ENCODE measurements around the gene FGFRL1.

Gene FGFRL1

DNA sequence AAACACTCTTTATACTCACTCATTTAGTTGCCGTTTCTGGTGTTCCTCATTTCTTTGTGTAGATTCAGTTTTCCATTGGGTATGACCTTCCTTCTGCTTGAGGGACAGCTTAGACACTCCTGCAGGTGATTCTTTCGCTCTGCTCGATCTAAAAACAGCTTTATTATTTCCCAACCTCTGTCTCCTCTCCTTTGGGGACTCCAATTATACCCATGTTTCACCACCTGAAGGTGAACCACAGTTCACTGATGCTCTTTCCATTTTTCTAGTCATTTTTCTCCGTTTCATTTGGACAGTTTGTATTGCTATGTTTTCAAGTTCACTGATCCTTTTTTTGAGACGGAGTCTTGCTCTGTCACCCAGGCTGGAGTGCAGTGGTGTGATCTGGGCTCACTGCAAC is 4.6 kb upstream of the FGFRL1 start:
- no peak for DNase-seq (ENCODE audit: low read depth, low spot score)

DNA sequence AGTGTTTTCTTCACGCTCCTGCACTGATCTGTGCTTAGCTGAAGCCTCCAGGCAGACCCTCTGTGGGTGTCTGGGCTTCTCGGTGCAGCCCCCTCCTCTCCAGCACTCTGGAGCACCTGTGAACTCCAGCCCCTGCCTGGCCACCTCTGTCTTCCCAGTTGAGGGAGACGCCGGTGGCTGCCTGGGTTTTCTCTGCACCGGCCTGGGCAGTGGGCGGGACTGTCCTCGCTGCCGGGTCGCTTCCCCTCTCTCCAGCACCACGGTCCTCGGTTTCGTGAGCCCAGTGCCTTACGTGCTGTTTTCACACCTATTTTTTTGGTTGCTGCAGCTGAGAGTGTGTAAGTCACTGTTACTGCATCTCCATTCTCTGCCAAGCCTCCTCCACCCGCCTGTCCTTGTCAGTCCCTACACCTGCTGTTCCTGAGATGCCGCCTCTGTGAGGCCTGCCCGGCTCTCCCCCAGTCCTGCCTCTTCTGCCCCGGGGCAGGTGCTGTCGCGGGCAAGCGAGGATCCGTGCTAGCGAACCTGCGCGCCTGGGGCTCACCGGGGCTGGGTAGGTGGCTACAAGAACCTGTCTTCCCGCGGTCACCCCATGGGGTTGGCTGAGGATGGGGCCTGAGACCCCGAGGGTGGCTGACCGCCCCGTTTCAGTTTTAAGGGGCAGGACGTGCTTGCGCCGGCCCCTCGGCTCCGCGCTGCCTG is 2.4 kb upstream of the FGFRL1 start:
- no peak for DNase-seq (ENCODE audit: low read depth, low spot score)

DNA sequence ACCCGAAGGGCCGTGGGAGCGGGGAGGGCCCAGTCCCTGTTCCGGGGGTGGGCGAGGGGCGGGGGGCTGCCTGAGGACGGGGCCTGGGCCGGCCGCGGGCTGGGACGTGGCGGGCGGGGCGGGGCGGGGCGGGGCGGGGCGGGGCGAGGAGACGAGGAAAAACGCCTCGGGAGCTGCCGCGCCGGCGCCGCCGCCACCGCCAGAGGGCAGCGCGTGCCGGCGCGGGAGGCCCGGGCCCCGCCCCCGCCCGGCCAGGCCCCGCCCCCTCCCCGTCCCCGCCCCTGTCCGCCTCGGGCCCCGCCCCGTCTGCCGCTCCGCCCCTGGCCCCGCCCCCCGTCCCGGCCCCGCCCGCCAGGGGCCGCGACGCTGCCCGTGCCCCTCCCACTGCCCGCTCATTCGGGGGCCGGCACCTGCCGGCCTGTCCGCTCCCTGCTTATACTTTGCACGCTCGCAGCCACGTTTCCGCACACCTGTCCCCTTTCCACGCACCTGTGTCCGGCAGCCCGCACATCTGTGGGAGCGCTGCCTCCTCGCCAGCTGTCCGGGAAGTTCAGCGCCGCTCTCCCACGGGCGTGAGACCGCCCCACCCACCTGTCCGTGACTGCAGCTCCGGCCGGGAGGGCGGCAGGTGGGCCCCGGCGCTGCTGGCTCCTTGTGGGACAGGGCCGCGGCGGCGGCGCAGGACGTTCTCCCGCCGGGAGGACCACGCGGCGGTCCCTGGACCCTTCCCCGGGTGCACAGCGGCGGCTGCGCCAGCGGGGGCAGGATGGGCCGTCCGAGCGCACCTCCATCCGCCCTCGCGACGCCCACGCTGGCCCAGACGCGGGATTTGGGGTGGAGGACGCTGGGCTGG is 1.7 kb upstream of the FGFRL1 start:
- DNase-seq (ENCODE audit: low read depth, low spot score): peak; percentile 61

DNA sequence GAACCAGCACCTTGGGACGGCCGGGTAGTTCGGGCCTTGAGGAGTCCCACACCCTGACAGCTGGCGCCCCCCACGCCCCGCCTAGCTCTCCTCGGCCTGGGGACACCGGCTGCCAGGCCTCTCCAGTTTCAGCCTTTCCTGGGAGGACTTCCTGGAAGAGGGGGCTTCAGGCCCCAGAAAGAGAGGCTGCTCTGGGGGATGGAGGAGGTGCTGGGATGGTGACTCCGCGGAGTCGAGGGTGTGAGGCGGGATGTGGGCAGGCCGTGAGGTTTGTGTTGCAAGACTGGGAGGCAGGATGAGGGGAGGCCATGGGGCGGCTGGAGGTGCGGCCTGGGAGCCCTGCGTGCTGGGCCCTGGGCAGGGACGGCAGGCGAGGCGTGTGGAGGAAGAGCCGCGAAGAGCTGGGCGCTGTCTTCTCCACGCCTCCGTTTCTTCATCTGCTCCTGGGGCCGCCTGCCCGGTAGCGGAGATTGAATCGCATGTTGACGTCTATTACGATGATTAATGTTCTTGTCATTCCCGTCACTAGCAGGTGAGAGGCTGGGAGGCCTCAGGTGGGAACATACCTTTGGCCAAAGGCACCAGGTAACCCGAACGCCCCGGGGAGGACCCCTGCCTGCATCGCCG is 918 bp upstream of the FGFRL1 start:
- peak; percentile 30 for DNase-seq (ENCODE audit: low read depth, low spot score)

DNA sequence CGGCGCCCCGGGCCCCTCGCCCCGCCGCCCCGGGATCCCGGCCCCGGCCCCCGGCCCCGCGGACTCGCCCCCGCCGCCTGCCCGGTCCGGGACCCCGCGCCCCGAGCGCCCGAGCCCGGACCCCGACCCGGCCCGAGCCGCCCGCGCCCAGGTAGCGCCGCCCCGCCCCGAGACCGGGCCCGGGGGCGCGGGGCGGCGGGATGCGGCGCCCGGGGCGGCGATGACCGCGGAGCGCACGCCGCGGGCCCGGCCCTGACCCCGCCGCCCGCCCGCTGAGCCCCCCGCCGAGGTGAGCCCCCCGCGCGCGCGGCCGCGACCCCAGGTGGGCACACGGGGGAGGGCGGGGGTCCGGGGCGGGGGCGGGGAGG is 224 bp downstream of the FGFRL1 start:
- DNase-seq (ENCODE audit: low read depth, low spot score): no peak

DNA sequence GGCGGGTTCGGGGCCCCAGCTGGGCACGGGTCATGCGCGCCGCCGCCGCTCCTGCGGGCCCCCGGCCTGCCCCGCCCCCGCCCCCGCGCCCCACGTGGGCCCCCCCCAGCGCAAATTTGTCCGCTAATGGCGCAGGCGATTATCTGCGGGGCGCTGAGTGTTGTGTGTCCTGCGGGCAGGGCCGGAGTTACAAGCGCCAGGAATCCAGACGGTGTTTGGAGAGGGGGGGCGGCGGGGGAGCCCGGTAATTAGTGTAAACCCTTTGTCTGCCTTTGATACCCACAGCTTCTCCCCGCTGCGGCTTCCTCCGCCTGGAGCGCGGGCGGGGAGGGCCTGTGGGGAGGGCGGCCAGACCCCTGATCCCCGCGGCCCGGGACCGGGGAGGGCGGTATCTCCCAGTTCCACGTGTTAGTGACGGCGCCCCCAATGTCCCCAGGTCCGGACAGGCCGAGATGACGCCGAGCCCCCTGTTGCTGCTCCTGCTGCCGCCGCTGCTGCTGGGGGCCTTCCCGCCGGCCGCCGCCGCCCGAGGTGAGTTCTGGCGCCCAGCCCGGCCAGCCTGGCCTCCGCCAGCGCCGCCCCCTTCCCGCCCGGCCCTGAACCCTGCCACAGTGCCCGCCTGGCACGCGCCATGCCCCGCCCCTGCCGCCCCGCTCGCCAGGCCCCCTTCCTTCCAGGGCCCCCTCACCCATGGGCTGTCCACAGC is 761 bp downstream of the FGFRL1 start:
- no peak for DNase-seq (ENCODE audit: low read depth, low spot score)

DNA sequence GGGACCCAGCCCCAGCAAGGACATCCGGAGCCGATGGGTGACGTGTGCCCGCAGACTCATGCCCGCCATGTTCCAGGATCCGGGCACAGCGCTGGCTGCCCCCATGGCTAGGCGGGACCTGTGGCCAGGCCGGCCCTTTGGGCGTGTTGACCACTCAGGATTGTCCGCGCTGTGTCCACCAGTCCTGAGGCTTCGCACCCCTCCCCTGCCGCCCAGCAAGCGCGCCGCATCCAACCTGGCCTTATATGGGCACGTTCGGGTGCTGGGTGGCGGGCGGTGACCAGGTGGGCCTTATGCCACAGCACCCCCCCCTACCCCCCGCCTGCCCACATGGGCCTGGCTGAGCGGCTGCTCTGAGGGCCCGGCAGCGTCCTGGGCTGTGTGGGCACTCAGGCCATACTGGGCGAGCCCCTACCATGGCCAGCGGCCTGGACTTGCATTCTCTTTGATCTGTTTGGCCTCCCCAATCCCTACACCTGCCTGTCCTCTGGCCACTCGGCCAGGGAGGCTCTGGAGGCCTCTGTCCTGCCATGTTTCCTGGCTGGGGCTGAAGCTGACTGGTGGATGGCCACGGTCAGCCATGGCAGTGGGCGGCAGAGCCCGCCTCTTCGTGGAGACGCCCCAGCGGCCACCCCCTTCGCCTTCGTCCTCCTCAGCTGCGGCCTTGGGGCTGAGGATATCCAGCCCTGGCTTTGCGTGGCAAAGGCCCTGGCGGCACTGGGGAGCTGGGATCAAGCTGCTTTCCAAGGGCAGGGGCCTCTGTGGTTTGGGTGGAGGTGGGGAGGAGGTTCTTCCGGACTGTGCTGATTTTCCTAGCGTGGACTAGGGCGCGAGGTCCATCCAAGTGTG is 2.0 kb downstream of the FGFRL1 start:
- no peak for DNase-seq (ENCODE audit: low read depth, low spot score)

DNA sequence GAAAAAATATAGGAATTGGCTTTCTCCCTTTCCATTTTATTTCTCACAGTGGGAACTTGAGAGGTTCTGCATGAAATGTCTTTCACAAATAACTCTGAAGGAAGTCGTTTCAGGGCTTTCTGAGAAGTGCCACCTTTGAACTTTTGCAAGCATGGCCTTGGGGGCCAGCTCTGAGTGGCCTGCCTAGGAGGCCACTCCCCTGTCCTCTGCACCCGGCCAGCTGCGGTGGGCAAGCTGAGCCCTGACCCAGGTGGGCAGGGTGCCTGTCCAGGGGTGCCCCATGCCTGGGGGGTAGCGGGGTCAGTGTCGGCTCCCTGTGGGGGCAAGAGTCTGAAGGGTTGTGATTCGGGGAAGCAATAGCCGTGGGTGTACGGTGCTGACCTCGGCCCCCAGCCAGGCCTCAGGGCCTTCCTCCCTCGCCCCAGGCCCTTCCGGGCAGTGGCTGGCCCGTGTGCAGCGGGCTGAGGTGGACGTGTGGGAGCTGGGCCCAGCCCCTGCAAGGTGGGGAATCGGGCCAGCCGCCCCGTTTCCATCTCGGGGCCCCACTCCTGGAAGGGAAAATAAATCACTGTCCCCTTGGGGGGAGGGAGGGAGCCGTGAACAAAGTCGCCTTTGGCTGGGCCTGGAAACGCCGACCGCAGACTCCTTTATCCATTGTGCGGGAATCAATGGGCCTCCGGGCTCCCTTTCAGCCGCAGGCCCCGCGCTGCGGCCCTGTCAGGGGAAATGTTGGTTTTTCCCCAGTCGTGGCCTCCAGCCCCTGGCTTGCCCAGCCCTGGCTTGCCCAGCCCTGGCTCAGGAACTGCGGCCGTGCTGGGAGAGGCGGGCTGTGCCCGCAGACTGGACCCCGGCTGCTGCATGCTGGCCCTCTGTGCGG is 3.1 kb downstream of the FGFRL1 start:
- no peak for DNase-seq (ENCODE audit: low read depth, low spot score)

DNA sequence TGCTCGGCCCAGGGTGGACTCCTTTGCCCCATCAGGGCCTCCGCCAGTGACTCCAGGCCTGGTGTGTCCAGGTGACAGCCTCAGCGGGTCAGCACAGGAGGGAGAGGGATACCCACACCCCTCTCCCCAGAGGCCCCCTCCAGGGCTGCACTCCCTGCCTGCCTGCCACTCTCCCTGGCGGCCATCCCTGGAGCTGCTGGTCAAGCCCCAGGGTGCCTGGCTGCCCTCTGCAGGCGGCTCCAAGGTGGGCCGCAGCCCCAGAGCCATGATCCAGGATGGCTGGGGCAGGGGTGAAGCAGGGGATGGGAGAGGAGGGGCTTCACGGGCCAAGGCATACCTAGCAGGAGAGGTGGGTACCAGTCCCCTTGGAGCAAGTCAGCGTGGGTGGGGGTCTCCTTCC is 3.8 kb downstream of the FGFRL1 start:
- DNase-seq (ENCODE audit: low read depth, low spot score): no peak

DNA sequence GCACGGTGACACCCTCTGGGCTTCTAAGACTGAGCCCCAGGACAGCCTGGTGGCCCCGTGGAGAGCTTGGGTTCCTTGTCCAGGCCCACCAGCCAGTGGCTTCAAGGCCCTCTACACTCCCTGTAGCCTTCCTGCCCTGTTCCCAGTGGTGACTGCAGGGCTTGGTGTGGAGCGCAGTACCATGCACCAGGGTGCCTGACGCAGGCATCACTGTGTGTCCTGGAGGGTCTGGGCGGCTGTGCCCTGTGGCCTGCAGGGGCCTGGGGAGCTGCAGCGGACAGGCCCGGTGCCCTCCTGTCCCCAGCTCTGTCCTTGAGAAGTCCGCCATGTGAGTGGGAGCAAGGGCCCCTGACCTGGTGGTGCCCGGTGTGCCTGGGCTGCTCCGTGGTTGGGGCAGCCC is 4.3 kb downstream of the FGFRL1 start:
- DNase-seq (ENCODE audit: low read depth, low spot score): no peak

DNA sequence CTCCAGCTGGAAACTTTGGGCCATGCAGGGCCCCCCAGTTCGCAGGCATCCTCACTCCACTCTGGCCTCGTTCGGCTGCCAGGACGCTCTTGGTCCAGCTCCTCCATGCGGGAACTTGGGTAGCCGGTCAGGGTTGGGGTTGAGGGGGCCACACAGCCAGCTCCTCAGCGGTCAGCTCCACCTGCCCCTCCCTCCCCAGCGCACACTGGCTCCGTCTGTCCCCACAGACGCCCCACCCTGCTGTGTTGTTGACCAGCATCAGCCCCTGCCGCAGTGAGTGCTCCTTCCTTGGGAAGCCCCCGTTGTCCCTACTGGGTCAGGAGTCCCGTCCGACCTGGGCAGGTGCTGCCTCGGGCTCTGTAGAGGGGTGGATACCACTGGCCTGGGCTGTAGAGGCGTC is 5.8 kb downstream of the FGFRL1 start:
- DNase-seq (ENCODE audit: low read depth, low spot score): no peak

DNA sequence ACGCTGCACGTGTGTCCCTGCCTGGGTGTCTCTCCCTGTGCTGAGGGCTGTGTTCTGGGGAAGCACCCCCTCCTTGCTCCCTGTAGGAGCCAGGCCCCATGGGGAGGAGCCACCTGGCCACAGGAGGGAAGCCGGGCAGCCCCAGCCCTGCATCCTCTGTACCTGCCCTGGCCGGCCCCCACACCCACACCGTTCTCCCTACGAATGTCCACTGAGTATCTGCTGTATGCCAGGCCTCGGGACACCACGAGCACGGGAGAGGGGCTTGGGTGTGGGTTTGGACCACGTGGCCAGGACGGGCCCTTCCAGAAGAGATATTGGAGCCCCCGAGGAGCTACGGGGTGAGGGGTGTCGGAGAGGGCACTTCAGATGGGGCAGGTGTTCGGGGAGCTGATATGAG is 6.3 kb downstream of the FGFRL1 start:
- no peak for DNase-seq (ENCODE audit: low read depth, low spot score)

DNA sequence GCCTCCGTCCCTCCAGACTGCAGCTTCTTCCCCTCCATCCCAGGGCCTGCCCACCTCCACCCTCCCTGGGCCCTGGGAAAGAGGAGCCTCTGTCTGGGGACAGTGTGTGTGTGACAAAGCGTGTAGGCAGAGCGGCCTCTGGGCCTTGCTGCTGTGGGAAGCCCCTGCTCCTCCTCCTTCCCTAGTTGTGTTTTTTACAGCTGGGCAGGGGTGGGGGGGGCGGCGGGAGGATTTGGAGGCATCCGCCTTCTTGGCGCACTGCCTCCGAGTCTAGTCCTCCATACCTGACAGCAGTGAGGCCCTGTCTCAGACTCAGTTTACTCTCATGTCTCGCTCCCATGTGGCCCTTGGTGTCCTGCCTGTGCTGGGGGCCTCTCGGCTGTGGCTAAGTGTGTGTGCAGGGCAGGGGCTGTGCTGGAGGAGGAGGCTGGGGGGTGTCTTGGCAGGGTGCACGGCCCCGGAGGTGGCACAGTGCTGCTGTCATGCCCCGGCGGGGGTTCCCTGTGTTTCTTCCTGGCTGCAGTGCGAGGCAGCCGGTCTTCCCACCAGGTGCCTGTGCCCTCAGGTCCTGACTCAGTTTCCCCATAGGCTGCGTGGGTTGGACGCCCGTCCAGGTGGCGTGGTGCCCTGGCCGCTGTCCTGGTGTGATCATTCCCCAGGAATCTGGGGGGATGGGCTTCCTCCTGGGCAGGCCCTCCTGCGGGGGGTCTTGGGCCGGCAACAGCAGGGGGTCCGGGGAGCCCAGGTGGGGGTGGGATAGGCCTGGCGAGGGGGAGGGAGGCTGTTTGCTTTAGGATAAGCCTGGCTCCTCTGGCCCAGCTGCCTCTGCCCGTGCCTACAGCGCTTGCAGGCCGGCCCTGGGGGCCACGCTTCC is 7.0 kb downstream of the FGFRL1 start:
- no peak for DNase-seq (ENCODE audit: low read depth, low spot score)

DNA sequence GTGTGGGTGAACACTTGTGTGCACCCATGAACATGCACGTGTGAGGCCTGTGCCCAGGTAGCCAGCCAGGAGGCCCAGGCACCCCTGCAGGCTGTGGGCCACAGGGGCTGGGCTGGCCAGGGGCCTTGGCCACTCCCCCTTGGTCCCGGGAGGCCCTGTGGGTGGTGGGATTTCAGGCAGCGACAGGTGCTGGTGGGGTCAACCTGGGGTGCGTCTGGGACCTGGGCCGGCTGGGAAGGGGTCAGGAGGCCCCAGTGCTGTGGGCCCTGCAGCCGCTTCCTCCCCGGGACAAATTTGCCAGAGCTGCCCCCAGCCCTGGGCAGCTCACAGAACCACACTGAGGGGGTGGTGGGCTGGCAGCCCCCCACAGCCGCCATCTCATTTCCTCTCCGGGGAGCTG is 7.9 kb downstream of the FGFRL1 start:
- no peak for DNase-seq (ENCODE audit: low read depth, low spot score)

DNA sequence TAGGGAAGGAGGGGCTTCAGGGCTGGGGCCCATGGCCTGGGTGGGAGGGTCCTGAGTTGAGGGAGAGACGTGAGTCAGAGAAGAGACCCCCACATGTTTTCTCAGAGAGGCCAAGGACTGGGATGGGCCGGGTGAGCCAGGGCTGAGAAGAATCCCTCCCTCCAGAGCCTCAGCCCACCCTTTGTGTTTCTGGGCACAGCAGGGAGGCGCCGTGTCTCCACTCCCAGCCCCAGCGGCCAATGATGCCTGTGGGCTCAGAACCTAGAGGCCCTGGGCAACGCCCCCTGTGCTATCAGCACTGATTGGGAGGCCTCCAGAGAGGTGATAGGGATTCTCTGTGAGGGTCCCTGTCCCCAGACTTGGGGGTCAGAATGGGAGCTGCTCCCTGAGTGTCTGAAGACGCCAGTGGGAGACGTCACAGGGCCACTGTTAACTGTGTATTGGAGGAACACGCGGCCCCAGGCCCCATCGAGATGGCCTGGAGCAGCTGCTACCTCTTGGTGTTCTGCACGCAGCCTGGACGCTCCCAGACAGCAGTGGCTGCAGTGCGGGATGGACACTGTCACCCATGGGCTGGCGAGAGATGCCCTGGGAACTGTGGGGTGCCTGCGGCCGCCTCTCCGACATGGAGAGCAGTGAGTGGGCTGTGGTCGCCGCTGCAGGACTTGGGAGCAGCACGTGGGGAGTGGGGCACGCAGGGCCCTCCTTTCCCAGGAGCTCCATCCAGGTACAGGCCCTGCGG is 8.5 kb downstream of the FGFRL1 start:
- DNase-seq (ENCODE audit: low read depth, low spot score): no peak

DNA sequence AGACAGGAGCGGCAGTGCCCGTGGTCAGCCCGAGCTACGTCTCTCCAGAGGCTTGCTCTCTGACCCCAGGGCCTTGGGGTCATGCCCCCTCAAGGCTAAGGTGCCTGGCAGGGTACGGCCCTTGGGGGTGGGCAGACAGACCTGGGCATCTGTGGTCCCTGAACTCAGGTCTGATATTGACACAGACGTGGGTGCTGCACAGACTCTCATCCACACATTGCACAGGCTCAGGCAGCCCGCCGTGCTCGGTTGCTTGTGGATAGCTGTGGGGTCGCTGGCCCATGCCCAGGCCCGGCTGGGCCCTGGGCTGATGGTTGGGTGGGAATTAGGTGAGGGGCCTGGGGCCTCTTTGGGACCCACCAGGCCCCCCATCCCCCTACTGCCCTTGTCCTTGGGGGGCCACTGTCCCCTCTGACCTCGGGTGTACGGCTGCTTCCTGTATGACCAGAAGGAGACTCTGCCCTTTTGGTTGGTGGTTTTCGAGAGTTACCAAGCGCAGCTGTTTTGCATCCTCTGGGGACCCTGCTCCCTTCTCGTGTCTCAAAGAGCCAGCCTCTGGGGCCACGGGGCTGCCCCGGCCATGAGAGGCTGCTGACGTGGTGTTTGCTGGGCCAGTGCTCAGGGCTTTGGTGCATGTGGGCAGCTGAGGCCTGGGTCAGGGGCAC is 10.1 kb downstream of the FGFRL1 start:
- no peak for DNase-seq (ENCODE audit: low read depth, low spot score)

DNA sequence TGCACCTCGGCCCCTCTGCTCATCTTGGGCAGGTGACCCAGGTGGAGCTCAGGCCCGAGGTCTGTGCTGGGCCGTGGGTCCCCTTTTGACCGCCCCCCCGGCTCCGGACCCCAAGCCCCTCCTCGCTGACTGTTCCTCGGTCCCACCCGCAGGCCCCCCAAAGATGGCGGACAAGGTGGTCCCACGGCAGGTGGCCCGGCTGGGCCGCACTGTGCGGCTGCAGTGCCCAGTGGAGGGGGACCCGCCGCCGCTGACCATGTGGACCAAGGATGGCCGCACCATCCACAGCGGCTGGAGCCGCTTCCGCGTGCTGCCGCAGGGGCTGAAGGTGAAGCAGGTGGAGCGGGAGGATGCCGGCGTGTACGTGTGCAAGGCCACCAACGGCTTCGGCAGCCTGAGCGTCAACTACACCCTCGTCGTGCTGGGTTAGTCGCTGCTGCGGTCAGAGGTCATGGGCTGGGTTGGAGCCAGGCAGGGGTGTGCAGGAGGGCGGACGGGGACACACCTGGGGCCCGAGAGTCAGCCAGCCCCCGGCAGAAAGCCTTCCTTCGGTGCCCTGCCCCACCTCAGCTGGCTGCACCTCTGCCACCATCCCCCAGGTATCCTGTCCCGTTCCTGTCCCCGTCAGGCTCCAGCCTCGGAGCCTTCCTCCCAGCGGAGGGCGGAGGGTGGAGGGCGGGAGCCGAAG is 10.8 kb downstream of the FGFRL1 start:
- DNase-seq (ENCODE audit: low read depth, low spot score): no peak

DNA sequence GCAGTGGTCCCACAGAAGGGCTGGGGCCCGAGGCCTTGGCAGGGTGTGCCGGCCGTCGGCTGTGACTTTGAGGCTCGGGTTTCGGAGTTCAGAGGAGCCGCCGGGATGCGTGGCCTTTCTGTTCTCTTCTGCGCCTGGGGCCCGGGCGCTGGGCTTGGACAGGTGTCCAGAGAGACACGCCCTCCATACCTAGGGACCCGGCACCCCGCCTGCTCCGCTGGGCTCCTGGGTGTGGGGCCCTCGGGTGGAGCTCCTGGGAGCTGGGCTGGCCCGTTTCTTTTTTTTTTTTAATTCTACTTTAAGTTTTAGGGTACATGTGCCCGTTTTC is 11.3 kb downstream of the FGFRL1 start:
- DNase-seq (ENCODE audit: low read depth, low spot score): no peak
